Kidney tubule cell (primary cell): ENCODE results near the gene KAT7.
A peak's percentile ranks its signal among the peaks of the same experiment; 100 is the strongest.

ENCODE experiments used
- DNase-seq: peaks from one replicate; pipeline ENCODE4 v3.0.0-alpha.2; 2018; ENCODE audit warnings: low spot score

Gene KAT7

DNA sequence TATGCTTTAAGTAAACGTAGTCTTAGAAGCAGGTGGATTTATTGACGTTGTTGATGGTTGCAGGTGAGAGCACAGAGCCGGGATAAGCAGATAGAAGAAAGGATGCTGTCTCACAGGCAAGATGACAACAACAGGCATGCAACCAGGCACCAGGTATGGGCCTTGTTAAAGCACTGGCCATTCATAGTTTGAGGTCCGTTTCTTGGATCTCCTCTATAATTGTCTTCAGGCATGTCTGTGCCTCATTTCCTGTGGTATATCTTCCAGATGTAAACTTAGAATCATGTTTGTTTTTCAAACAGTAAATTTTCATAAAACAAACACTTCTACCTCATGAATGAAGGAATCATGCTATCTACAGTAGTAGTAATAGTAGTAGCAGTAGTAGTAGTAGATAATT is 20.6 kb downstream of the KAT7 start:
- DNase-seq, result no peak

- no peak for DNase-seq
Observed at GRCh38 chr17:49814781-49815529, 26.5 kb downstream of the KAT7 start.

DNA sequence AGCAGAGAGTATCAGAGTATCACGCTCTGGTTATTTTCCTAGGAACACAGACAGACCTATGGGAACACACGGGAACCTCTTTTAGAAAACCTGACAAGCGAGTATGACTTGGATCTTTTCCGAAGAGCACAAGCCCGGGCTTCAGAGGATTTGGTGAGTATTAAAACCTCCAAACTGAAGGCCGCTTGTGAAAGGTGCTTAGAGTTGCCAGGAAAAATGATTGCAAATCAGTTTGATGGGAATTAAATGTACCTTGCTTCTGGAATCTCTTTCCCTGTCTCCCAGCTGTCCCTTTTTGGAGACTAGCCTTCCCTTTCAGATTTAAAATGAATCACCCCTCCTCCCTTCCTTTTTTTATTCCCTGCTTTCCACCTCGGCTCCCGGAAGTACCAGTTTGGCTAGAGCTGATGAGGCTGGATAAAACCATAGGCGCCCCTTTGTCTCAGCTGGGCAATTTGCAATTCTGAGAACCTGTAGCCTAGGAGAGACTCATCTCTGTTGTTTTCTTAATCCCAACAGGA is 27.3 kb downstream of the KAT7 start:
- DNase-seq, result peak; percentile 18

- no peak for DNase-seq
Observed at GRCh38 chr17:49817993-49818392, 29.5 kb downstream of the KAT7 start.

DNA sequence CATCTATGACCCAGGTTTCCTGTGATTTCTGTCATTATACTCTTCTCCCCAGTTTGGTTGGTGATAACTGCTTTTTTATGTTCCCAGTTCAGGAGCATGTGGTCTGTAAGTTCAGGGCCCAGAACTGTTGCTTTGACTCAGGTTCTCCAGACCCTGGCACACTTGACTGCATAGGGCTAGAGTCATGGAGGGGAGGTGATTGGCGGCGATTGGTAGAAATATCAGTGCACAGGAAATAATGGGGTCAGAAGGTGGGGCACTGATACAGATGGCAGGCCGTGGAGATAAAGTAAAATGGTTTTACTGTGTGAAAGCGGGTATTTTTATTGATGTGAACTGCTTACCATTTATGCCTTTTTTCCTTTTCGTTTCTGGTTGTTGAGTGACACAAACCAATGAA is 30.7 kb downstream of the KAT7 start:
- DNase-seq, result no peak

DNA sequence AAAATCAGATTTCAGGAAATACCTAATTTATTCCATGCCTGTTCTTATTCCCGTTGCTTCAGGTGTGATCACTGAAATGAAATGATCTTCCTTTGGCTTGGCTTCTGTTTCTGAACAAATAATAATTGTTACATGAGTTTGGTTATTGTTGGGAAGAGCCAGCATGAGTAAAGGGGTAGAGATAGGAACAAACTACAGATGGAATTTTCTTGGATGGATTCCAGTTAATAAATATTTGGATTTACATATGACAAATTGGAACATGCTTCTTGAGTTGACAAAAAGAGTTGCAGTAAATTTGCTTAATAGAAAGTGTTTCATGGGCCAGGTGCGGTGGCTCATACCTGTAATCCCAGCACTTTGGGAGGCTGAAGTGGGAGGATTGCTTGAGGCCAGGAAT is 31.2 kb downstream of the KAT7 start:
- no peak for DNase-seq

DNA sequence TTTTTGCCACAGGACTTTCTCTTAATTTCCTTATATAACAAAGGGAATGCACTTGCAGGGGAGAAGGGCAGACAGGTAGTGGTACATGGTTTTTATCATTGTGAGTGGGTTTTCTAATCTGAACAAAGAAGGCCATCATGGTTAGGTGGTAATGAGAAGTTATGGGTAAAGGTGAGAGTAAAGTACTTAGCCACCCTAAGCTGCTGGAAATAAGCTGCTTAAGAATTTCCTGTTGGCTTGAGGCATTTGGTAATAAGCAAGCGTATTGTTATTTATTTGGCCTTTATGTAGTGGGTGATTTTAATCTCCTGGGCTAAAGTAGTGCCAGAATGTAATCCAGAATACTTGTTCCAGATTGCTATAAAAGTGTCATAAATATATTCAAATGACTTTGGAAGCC is 32.3 kb downstream of the KAT7 start:
- no peak for DNase-seq

DNA sequence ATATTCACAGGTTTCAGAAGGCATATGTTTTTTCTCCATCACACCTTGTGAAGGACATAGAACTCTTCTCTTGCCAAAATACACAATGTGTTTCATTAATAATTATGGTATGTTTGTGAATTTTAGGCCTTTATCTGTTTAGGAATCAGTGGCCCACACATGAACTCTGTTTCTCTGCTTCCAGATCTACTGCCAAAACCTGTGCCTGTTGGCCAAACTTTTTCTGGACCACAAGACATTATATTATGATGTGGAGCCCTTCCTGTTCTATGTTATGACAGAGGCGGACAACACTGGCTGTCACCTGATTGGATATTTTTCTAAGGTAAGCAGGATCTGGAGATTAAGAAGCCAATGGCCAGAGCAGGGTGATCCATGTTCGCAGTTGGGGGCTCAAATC is 33.0 kb downstream of the KAT7 start:
- no peak for DNase-seq

GRCh38 chr17:49821916-49822315 is 33.4 kb downstream of the KAT7 start:
- DNase-seq, result no peak

DNA sequence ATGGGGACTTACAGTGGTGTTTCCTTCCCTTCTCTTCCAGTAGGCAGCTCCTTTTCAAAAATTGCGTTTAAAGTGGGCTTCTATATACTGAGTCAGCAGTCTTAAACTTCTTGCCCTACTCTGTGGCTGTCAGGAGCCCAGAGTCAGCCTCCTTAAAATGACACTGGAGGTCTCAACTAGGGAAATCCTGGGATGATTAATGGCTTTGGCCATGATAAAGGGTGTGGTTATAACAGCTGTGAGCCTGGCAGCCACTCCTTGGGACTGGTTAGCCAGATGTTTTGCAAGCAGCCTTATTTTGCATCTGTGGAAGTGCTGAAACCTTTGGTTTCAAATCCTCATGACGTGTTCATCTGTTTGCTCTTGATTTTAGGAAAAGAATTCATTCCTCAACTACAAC is 34.3 kb downstream of the KAT7 start:
- DNase-seq, result no peak

- no peak for DNase-seq
Observed at GRCh38 chr17:49823614-49824013, 35.1 kb downstream of the KAT7 start.

DNA sequence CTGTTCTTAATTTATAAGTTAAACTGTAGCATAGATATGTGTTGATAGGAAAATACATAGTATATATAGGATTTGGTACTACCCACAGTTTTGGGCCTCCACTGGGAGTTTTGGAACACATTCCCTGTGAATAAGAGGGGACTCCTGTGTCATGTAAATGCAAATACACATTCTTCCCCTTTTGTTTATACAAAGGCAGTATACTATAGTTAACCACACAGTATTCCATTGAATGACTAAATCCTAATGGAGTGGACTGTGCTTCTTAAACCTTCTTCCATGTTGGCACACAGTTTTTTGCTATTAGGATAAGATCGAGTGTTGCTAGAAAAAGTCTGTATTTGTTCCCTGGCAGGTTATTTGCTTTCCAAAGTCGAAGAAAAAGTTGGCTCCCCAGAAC is 37.2 kb downstream of the KAT7 start:
- DNase-seq, result no peak

GRCh38 chr17:49828325-49828724 is 39.8 kb downstream of the KAT7 start:
- peak; percentile 47 for DNase-seq

DNA sequence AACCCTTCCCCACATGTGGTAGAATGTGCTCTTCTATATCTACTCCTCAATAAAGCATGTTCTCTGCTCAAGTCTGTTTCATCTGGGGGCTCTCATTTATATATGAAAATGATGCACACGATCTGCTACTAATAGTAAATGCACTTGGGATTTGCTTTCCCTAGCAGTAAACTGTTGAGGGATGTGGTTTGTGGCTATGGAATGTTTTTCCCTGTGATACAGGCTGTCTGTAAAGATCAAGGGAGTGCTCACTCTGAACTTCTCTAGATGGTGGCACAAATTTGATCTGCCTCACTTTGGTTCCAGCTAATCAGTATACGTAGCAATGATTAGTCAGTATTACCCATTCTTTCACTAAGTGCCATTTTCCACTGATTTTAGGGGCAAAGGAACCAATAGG is 40.5 kb downstream of the KAT7 start:
- no peak for DNase-seq

- peak; percentile 63 for DNase-seq
Observed at GRCh38 chr17:49830605-49831004, 42.1 kb downstream of the KAT7 start.

- no peak for DNase-seq
Observed at GRCh38 chr17:49832840-49833599, 44.5 kb downstream of the KAT7 start.

DNA sequence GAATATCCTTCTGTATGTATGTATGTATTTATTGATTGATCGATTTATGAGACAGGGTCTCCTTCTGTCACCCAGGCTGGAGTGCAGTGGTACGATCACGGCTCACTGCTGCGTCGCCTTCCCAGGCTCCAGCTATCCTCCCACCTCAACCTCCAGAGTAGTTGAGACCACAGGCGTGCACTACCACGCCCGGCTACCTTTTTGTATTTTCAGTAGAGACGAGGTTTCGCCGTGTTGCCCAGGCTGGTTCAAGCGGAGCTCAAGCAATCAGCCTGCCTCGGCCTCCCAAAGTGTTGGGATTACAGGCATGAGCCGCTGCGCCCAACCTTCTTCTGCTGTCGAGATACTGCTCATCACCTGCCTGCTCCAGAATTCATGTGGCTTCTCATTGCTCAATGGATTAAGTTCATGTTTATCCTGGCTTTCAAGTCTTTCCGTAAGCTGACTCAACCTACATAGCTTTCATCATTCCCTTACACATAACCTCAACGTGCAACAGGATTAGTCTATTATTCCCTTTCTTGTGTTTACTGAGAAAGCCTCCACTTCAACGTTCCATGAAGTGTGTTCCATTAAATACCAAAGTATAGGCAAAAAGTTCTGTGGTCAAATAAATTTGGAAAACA is 45.8 kb downstream of the KAT7 start:
- no peak for DNase-seq

DNA sequence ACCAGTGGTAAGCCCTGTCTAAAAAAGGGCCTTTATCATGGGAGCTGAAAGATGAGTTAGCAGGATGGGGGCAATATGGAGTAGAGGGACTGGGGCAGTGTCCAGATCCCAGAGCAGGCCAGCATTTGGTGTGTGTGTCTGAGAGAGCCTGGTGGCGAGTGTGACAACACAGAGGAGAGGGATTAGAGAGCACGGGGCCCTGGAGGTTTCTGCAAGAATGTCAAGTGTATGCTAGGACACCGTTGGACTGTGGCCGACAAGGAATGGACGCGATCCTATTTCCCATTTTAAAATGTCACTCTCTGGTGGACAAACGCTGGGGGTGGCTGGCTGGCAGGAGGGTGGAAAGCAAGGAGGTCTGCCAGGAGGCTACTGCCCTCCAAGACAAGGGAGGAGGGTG is 47.0 kb downstream of the KAT7 start:
- DNase-seq, result no peak

GRCh38 chr17:49836111-49837030 is 47.9 kb downstream of the KAT7 start:
- DNase-seq, result peak; percentile 93

GRCh38 chr17:49839455-49839854 is 51.0 kb downstream of the KAT7 start:
- no peak for DNase-seq

DNA sequence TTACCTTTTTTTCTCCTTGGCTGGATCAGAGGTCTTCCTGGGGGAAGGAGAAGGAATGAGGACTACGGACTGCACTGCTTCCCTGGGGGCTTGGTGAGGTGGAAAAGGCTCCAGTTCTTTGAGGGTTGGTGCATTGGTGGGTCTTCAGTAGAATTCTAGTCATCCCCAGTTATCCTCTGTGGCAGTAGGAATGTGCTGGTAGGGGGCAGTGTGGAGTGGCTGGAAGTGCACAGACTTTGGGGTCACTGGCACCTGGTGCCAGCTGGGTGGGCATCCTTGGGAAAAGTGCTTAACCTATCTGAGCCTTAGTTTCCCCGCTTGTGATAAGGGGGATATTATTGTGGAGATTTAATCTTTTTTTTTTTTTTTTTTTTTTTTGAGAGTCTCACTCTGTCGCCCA is 53.1 kb downstream of the KAT7 start:
- DNase-seq, result no peak

DNA sequence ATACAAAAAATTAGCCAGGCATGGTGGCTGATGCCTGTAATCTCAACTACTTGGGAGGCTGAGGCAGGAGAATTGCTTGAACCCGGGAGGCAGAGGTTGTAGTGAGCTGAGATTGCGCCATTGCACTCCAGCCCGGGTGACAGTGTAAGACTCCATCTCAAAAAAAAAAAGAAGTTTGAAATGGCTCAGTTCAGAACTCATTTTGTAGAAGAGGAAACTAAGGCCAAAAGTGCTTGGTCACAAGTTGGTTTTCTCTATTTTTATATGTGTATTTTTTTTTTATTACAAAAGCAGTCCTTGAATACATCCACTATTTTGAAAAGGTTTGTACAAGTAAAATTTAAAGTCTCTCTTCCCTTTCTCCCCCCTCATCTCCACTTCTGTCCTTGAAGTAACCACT is 53.9 kb downstream of the KAT7 start:
- DNase-seq, result no peak
